EL (cell line): Measurements from ENCODE around the gene AASS.
A peak's percentile ranks its signal among the peaks of the same experiment; 100 is the strongest.
"Not testable (repeated sequence)": the region's sequence is repeated elsewhere in the genome, so short reads cannot be mapped to it uniquely, and the experiment has no call there.

ENCODE experiments used
- DNase-seq: peaks from one replicate; pipeline ENCODE4 v3.0.0-alpha.2; 2016

The AASS gene

GRCh38 chr7:122143751-122144711, at the start of gene AASS:
Gene AASS, minus strand, starts transcription at chr7:122144249. Its CDS starts 10,523 bp downstream, at chr7:122133726.
- DNase-seq: peak; percentile 96

GRCh38 chr7:122188785-122189184, 44.7 kb upstream of the AASS start:
- no peak for DNase-seq

- no peak for DNase-seq
Observed at GRCh38 chr7:122183106-122183505, 39.1 kb upstream of the AASS start.

- DNase-seq: peak; percentile 18
Observed at GRCh38 chr7:122182081-122182480, 38.0 kb upstream of the AASS start.

- not testable (repeated sequence) for DNase-seq
Observed at GRCh38 chr7:122172144-122172543, 28.1 kb upstream of the AASS start.

GRCh38 chr7:122166740-122167139, 22.7 kb upstream of the AASS start:
- peak; percentile 83 for DNase-seq

GRCh38 chr7:122166275-122166674, 22.2 kb upstream of the AASS start:
- no peak for DNase-seq

GRCh38 chr7:122161628-122162027, 17.6 kb upstream of the AASS start:
- DNase-seq: peak; percentile 58

- peak; percentile 58 for DNase-seq
Observed at GRCh38 chr7:122155566-122155965, 11.5 kb upstream of the AASS start.

GRCh38 chr7:122148878-122149277, 4.8 kb upstream of the AASS start:
- DNase-seq: peak; percentile 8

- no peak for DNase-seq
Observed at GRCh38 chr7:122148081-122148480, 4.0 kb upstream of the AASS start.

- DNase-seq: no peak
Observed at GRCh38 chr7:122145937-122146645, 2.0 kb upstream of the AASS start.

GRCh38 chr7:122143376-122143750, 686 bp downstream of the AASS start:
- DNase-seq: peak; percentile 44

- DNase-seq: peak; percentile 30
Observed at GRCh38 chr7:122140918-122141317, 3.1 kb downstream of the AASS start.

GRCh38 chr7:122137251-122138077, 6.6 kb downstream of the AASS start:
- peak; percentile 54 for DNase-seq

GRCh38 chr7:122136639-122137245, 7.3 kb downstream of the AASS start:
- DNase-seq: peak; percentile 15

GRCh38 chr7:122136078-122136477, 8.0 kb downstream of the AASS start:
- no peak for DNase-seq

- no peak for DNase-seq
Observed at GRCh38 chr7:122135275-122135674, 8.8 kb downstream of the AASS start.

GRCh38 chr7:122134793-122135192, 9.3 kb downstream of the AASS start:
- DNase-seq: not testable (repeated sequence)

- DNase-seq: no peak
Observed at GRCh38 chr7:122133477-122133876, 10.6 kb downstream of the AASS start.

- peak; percentile 81 for DNase-seq
Observed at GRCh38 chr7:122132341-122132740, 11.7 kb downstream of the AASS start.

- DNase-seq: peak; percentile 36
Observed at GRCh38 chr7:122123746-122124145, 20.3 kb downstream of the AASS start.

GRCh38 chr7:122118757-122119156, 25.3 kb downstream of the AASS start:
- DNase-seq: no peak
